ENCODE data around the gene STK32A. TPM values are rescaled to one million over a fixed set of nuclear protein-coding genes. Genes with fewer than 3 reads are reported as not detected.
"Not testable (repeated sequence)": the region's sequence is repeated elsewhere in the genome, so short reads cannot be mapped to it uniquely, and the experiment has no call there.

STK32A gene
- total RNA-seq, 1 experiment from 2014 or later, result 0.84 TPM

- DNase-seq (ENCODE audit: low read depth), result peak; percentile 21
Observed at GRCh38 chr5:147346006-147346561, 111.3 kb downstream of the STK32A start.

- no peak for DNase-seq (ENCODE audit: low read depth)
Observed at GRCh38 chr5:147348046-147348445, 113.2 kb downstream of the STK32A start.

- no peak for DNase-seq (ENCODE audit: low read depth)
Observed at GRCh38 chr5:147348451-147348850, 113.6 kb downstream of the STK32A start.

GRCh38 chr5:147349241-147349640, 114.4 kb downstream of the STK32A start:
- no peak for DNase-seq (ENCODE audit: low read depth)

- DNase-seq (ENCODE audit: low read depth), result no peak
Observed at GRCh38 chr5:147359101-147359500, 124.3 kb downstream of the STK32A start.

- DNase-seq (ENCODE audit: low read depth), result no peak
Observed at GRCh38 chr5:147359581-147359980, 124.8 kb downstream of the STK32A start.

GRCh38 chr5:147360816-147361215, 126.0 kb downstream of the STK32A start:
- no peak for DNase-seq (ENCODE audit: low read depth)

- no peak for DNase-seq (ENCODE audit: low read depth)
Observed at GRCh38 chr5:147361441-147362175, 126.8 kb downstream of the STK32A start.

- not testable (repeated sequence) for DNase-seq (ENCODE audit: low read depth)
Observed at GRCh38 chr5:147367381-147367780, 132.6 kb downstream of the STK32A start.

- DNase-seq (ENCODE audit: low read depth), result no peak
Observed at GRCh38 chr5:147369742-147370374, 135.0 kb downstream of the STK32A start.

GRCh38 chr5:147371290-147371689, 136.5 kb downstream of the STK32A start:
- no peak for DNase-seq (ENCODE audit: low read depth)

- no peak for DNase-seq (ENCODE audit: low read depth)
Observed at GRCh38 chr5:147372191-147372590, 137.4 kb downstream of the STK32A start.

- no peak for DNase-seq (ENCODE audit: low read depth)
Observed at GRCh38 chr5:147373328-147373727, 138.5 kb downstream of the STK32A start.

GRCh38 chr5:147375151-147375550, 140.3 kb downstream of the STK32A start:
- no peak for DNase-seq (ENCODE audit: low read depth)

- DNase-seq (ENCODE audit: low read depth), result no peak
Observed at GRCh38 chr5:147377682-147378081, 142.9 kb downstream of the STK32A start.

GRCh38 chr5:147381555-147381954, 146.7 kb downstream of the STK32A start:
- DNase-seq (ENCODE audit: low read depth), result no peak

- peak; percentile 29 for DNase-seq (ENCODE audit: low read depth)
Observed at GRCh38 chr5:147382776-147383175, 147.9 kb downstream of the STK32A start.

- peak; percentile 18 for DNase-seq (ENCODE audit: low read depth)
Observed at GRCh38 chr5:147384346-147385193, 149.7 kb downstream of the STK32A start.

- no peak for DNase-seq (ENCODE audit: low read depth)
Observed at GRCh38 chr5:147387109-147387508, 152.3 kb downstream of the STK32A start.

GRCh38 chr5:147388184-147389108, 153.6 kb downstream of the STK32A start:
- no peak for DNase-seq (ENCODE audit: low read depth)

- no peak for DNase-seq (ENCODE audit: low read depth)
Observed at GRCh38 chr5:147390654-147391225, 155.9 kb downstream of the STK32A start.
